H9 (cell line): ENCODE results near the gene UNCX. TPM values are rescaled to one million over a fixed set of nuclear protein-coding genes. Genes with fewer than 3 reads are reported as not detected.

Experiments used
- DNase-seq: peaks from one replicate; pipeline ENCODE4 v3.0.0-alpha.2; 2017
- H2AFZ ChIP-seq: one replicate; pipeline ENCODE4 v1.6.1; 2013; ENCODE audit warnings: mild to moderate bottlenecking, low read length, control low read depth, moderate library complexity
- H2AK5ac ChIP-seq: 2 replicates; pipeline ENCODE4 v1.6.1; 2013; ENCODE audit warnings: low read length, control low read depth, mixed read lengths; ENCODE audit not compliant: insufficient read length
- H2BK120ac ChIP-seq: one replicate; pipeline ENCODE4 v1.6.1; 2013; ENCODE audit warnings: low read depth, mild to moderate bottlenecking, low read length, control low read depth, inconsistent platforms; ENCODE audit not compliant: poor library complexity, severe bottlenecking
- H2BK12ac ChIP-seq: 2 replicates; pipeline ENCODE4 v1.6.1; 2013; ENCODE audit warnings: low read length, control low read depth, mixed read lengths, low read depth; ENCODE audit not compliant: insufficient read length
- H2BK15ac ChIP-seq: 2 replicates; pipeline ENCODE4 v1.6.1; 2013; ENCODE audit warnings: low read depth, low read length, control low read depth
- H2BK20ac ChIP-seq: one replicate; pipeline ENCODE4 v1.6.1; 2013; ENCODE audit warnings: low read depth, mild to moderate bottlenecking, low read length, control low read depth, inconsistent platforms; ENCODE audit not compliant: poor library complexity, severe bottlenecking
- H2BK5ac ChIP-seq: 2 replicates; pipeline ENCODE4 v1.6.1; 2013; ENCODE audit warnings: low read length, control low read depth, mixed read lengths; ENCODE audit not compliant: insufficient read length
- H3K14ac ChIP-seq: 2 replicates; pipeline ENCODE4 v1.6.1; 2013; ENCODE audit warnings: low read length, control low read depth; ENCODE audit not compliant: insufficient read depth
- H3K18ac ChIP-seq: 2 replicates; pipeline ENCODE4 v1.6.1; 2013; ENCODE audit warnings: low read depth, mild to moderate bottlenecking, mixed read lengths, low read length, control low read depth; ENCODE audit not compliant: insufficient read length
- H3K23ac ChIP-seq: 2 replicates; pipeline ENCODE4 v1.6.1; 2013; ENCODE audit warnings: low read length, control low read depth, mixed read lengths, low read depth; ENCODE audit not compliant: insufficient read length
- H3K23me2 ChIP-seq: 2 replicates; pipeline ENCODE4 v1.6.1; 2013; ENCODE audit warnings: low read depth, mild to moderate bottlenecking, mixed read lengths, low read length, control low read depth; ENCODE audit not compliant: insufficient read length, poor library complexity, severe bottlenecking
- H3K27ac ChIP-seq: 2 replicates; pipeline ENCODE4 v1.5.1; 2013; ENCODE audit warnings: low read length, control low read depth, mixed read lengths, low read depth; ENCODE audit not compliant: insufficient read length
- H3K27me3 ChIP-seq: 2 replicates; pipeline ENCODE4 v1.6.1; 2013; ENCODE audit warnings: low read length, control low read depth, inconsistent platforms; ENCODE audit not compliant: insufficient read depth
- H3K4ac ChIP-seq: 2 replicates; pipeline ENCODE4 v1.6.1; 2013; ENCODE audit warnings: low read depth, mild to moderate bottlenecking, control low read depth, inconsistent platforms, low read length, moderate library complexity
- H3K4me1 ChIP-seq: 2 replicates; pipeline ENCODE4 v1.6.1; 2013; ENCODE audit warnings: low read length, control low read depth, inconsistent platforms; ENCODE audit not compliant: insufficient read depth
- H3K4me2 ChIP-seq: 2 replicates; pipeline ENCODE4 v1.6.1; 2013; ENCODE audit warnings: low read length, control low read depth, mixed read lengths; ENCODE audit not compliant: insufficient read length, insufficient read depth
- H3K56ac ChIP-seq: 2 replicates; pipeline ENCODE4 v1.6.1; 2013; ENCODE audit warnings: low read depth, mild to moderate bottlenecking, mixed read lengths, low read length, control low read depth; ENCODE audit not compliant: insufficient read length
- H3K79me1 ChIP-seq: 2 replicates; pipeline ENCODE4 v1.6.1; 2013; ENCODE audit warnings: low read depth, mild to moderate bottlenecking, moderate library complexity, low read length, control low read depth, inconsistent platforms; ENCODE audit not compliant: insufficient read depth, poor library complexity, severe bottlenecking
- H3K79me2 ChIP-seq: 2 replicates; pipeline ENCODE4 v1.6.1; 2013; ENCODE audit warnings: low read length, control low read depth, inconsistent platforms; ENCODE audit not compliant: insufficient read depth
- H3K9ac ChIP-seq: 2 replicates; pipeline ENCODE4 v1.6.1; 2013; ENCODE audit warnings: low read length, control low read depth, mixed read lengths; ENCODE audit not compliant: insufficient read length; ENCODE audit errors: extremely low read depth
- H3K9me3 ChIP-seq: one replicate; pipeline ENCODE4 v1.6.1; 2013; ENCODE audit warnings: low read depth, low read length, inconsistent platforms; ENCODE audit not compliant: control insufficient read depth
- H3T11ph ChIP-seq: one replicate; pipeline ENCODE4 v1.6.1; 2013; ENCODE audit warnings: mild to moderate bottlenecking, low read length, control low read depth, inconsistent platforms
- H4K20me1 ChIP-seq: one replicate; pipeline ENCODE4 v1.6.1; 2013; ENCODE audit not compliant: control insufficient read depth, insufficient read length, insufficient read depth
- H4K5ac ChIP-seq: 2 replicates; pipeline ENCODE4 v1.6.1; 2013; ENCODE audit warnings: low read depth, mild to moderate bottlenecking, mixed read lengths, low read length, control low read depth; ENCODE audit not compliant: insufficient read length
- H4K8ac ChIP-seq: replicated peaks from 2 replicates; pipeline ENCODE4 v1.6.1; 2013; ENCODE audit warnings: low read length, control low read depth, mixed read lengths, low read depth; ENCODE audit not compliant: insufficient read length
- H4K91ac ChIP-seq: 2 replicates; pipeline ENCODE4 v1.6.1; 2013; ENCODE audit warnings: low read depth, mild to moderate bottlenecking, moderate library complexity, mixed read lengths, low read length, control low read depth; ENCODE audit not compliant: insufficient read length
- H3K27ac Mint-ChIP-seq, 3 experiments: 2 replicates in 2 of 3; 3 replicates in 1 of 3; pipeline ENCODE4 v1.8.0; 2020 to 2021; ENCODE audit warnings: mixed read lengths in 3 of 3, mild to moderate bottlenecking in 1 of 3, moderate library complexity in 1 of 3
- H3K27me3 Mint-ChIP-seq: 2 replicates; pipeline ENCODE4 v1.8.0; 2021; ENCODE audit warnings: low read depth, mild to moderate bottlenecking, moderate library complexity, mixed read lengths
- H3K36me3 Mint-ChIP-seq, 3 experiments: 2 replicates in 2 of 3; 3 replicates in 1 of 3; pipeline ENCODE4 v1.8.0; 2020 to 2021; ENCODE audit warnings: low read depth in 3 of 3, mixed read lengths in 3 of 3; ENCODE audit not compliant: insufficient read depth in 1 of 3
- H3K4me1 Mint-ChIP-seq, 2 experiments: 2 replicates each; pipeline ENCODE4 v1.8.0; 2020; ENCODE audit warnings: mixed read lengths in 2 of 2
- H3K4me3 Mint-ChIP-seq, 2 experiments: 2 replicates in 1 of 2; 3 replicates in 1 of 2; pipeline ENCODE4 v1.8.0; 2020 to 2021; ENCODE audit warnings: mild to moderate bottlenecking in 2 of 2, mixed read lengths in 2 of 2, moderate library complexity in 1 of 2
- H3K9me3 Mint-ChIP-seq, 2 experiments: 2 replicates in 1 of 2; 3 replicates in 1 of 2; pipeline ENCODE4 v1.8.0; 2020; ENCODE audit warnings: mild to moderate bottlenecking in 2 of 2, mixed read lengths in 2 of 2, moderate library complexity in 1 of 2
- CTCF ChIP-seq: fragments of 200-600 bp; sonication (generic); conservative IDR thresholded peaks from 3 replicates; pipeline ENCODE4 v1.8.0; 2021; ENCODE audit warnings: antibody characterized with exemption, mild to moderate bottlenecking
- WGBS: extraction: QIAGEN DNeasy Blood & Tissue Kit; methylation state at CpG from one replicate; pipeline ENCODE4 v1.1.7; 2013; ENCODE audit warnings: missing lambda C conversion rate, low lambda C conversion rate, mixed read lengths; ENCODE audit not compliant: insufficient read length; ENCODE audit errors: extremely low coverage; 5-methylcytosine and 5-hydroxymethylcytosine counted together
- total RNA-seq: library from RNA; stranded (reverse); gene quantifications from 2 replicates; pipeline ENCODE4 v1.2.1, GENCODE V29; 2021

UNCX gene
- total RNA-seq, 1 experiment from 2014 or later = not detected

- no peak overlapping the region for H2BK15ac ChIP-seq
- H4K20me1 ChIP-seq = no peaks in the 10 kb centered on the region
- no peaks in the 10 kb centered on the region for H3K79me1 ChIP-seq
- no CpG with 5 or more reads among the region's 39 CpGs for WGBS
- H3K27me3 ChIP-seq = no peaks in the 10 kb centered on the region; the same call in 1 of the 2 replicates
- H3K27ac Mint-ChIP-seq = no peak overlapping the region
- H3K36me3 Mint-ChIP-seq = no peaks in the 10 kb centered on the region; a peak in 1 of 7 replicates
- no peak overlapping the region for H3T11ph ChIP-seq
- peaks cover 31% of the 10 kb centered on the region for H3K27me3 Mint-ChIP-seq
- no peak overlapping the region for H3K23ac ChIP-seq
- no peak overlapping the region for H3K4ac ChIP-seq
- no peak overlapping the region for H2BK120ac ChIP-seq
- H3K27ac ChIP-seq = no peak overlapping the region
- no peaks in the 10 kb centered on the region for H3K9me3 ChIP-seq
- H2BK5ac ChIP-seq = no peak overlapping the region
- H3K4me1 Mint-ChIP-seq = peaks cover 2 to 3% of the 10 kb centered on the region in 2 experiments; a peak in 1 of 4 replicates
- H2AK5ac ChIP-seq = no peak overlapping the region
- no peak overlapping the region for H3K4me2 ChIP-seq
- H4K8ac ChIP-seq = no peak overlapping the region
- H3K4me3 Mint-ChIP-seq = no peak overlapping the region
- no peak overlapping the region for H3K56ac ChIP-seq
- H2BK20ac ChIP-seq = no peak overlapping the region
- no peak overlapping the region for H4K5ac ChIP-seq
- H3K9me3 Mint-ChIP-seq = no peaks in the 10 kb centered on the region; a peak in 1 of 5 replicates
- H3K23me2 ChIP-seq = no peaks in the 10 kb centered on the region
- no peaks in the 10 kb centered on the region for H3K4me1 ChIP-seq
- H4K91ac ChIP-seq = no peak overlapping the region
- H3K18ac ChIP-seq = no peak overlapping the region
- DNase-seq = no peak
- no peaks in the 10 kb centered on the region for H3K79me2 ChIP-seq
- H3K9ac ChIP-seq = no peak overlapping the region
- no peak overlapping the region for H2AFZ ChIP-seq
- TF ChIP-seq CTCF = no peak
- no peak overlapping the region for H3K14ac ChIP-seq
- no peak overlapping the region for H2BK12ac ChIP-seq
Measured at GRCh38 chr7:1285556-1286301, 53.1 kb downstream of the UNCX start.

Other genes with a start within 250 kb of the UNCX start
- not detected in 2 replicates for gene CYP2W1, start 249.7 kb upstream of the UNCX start, total RNA-seq
- gene GPR146, start 188.3 kb upstream of the UNCX start, total RNA-seq = 1.4 and 1.6 TPM in 2 replicates
- gene GPER1, start 144.8 kb upstream of the UNCX start, total RNA-seq = 0.22 TPM in 1 of 2 replicates, not detected in the other
- gene ZFAND2A, start 72.7 kb upstream of the UNCX start, total RNA-seq = 11.1 and 13.7 TPM in 2 replicates
- gene MICALL2, start 226.6 kb downstream of the UNCX start, total RNA-seq = 7.1 and 8.4 TPM in 2 replicates